Mucosa of descending colon (tissue), 3 donors: Measurements from ENCODE around the gene CPA1. TPM values are rescaled to one million over a fixed set of nuclear protein-coding genes. Genes with fewer than 3 reads are reported as not detected.
"Not testable (repeated sequence)": the region's sequence is repeated elsewhere in the genome, so short reads cannot be mapped to it uniquely, and the experiment has no call there.

Experiments
- ATAC-seq: fragments of 200-7000 bp; cut with Tn5 transposase; one replicate; pipeline ENCODE4 v1.9.1; 2020; ENCODE audit warnings: mild to moderate bottlenecking, moderate library complexity
- DNase-seq, 3 donors: peaks; one replicate each; pipeline ENCODE4 v3.0.0-alpha.2; 2020
- H3K36me3 ChIP-seq: fragments of 200-600 bp; one replicate; pipeline ENCODE4 v1.8.0; 2021; ENCODE audit warnings: low read depth, mild to moderate bottlenecking
- H3K4me1 ChIP-seq: fragments of 200-600 bp; one replicate; pipeline ENCODE4 v1.8.0; 2021; ENCODE audit warnings: low read depth, mild to moderate bottlenecking
- H3K4me3 ChIP-seq: fragments of 200-600 bp; one replicate; pipeline ENCODE4 v1.8.0; 2021; ENCODE audit warnings: mild to moderate bottlenecking
- H3K9me3 ChIP-seq: fragments of 200-600 bp; one replicate; pipeline ENCODE4 v1.8.0; 2021; ENCODE audit warnings: mild to moderate bottlenecking
- CTCF ChIP-seq: fragments of 200-600 bp; IDR thresholded peaks from one replicate; pipeline ENCODE4 v1.8.0; 2022; ENCODE audit warnings: antibody characterized with exemption, mild to moderate bottlenecking
- intact Hi-C, 2 donors: fragments of 100-400 bp; cut with DNase I in 1 of 2; cut with micrococcal nuclease in 1 of 2; formaldehyde crosslinking; loops; one replicate each; pipeline versions ENCODE4 v1.11.0 to v1.11.1; 2022; cut with DNase I, micrococcal nuclease
- total RNA-seq, 3 donors: library from RNA; stranded (reverse); fragmentation: NEBNext Ultra II Directional in 2 of 3; extraction: Animal tissue kit (Norgen Biotek cat#: 25700) in 2 of 3; gene quantifications; one replicate each; pipeline versions ENCODE4 v1.2.1 to v1.2.4, GENCODE V29; 2021 to 2023
- donor health status: DM: no; HTN: no; CAD: no; lungs with moderate emphysema.
- donor health status: DM: no; HTN: no; CAD: no.
- donor health status: DM: no; HTN: yes; CAD: no.

CPA1 gene
- total RNA-seq, 3 donors from 2014 or later: not detected

- no peak for DNase-seq
- no peak for ATAC-seq
- Histone ChIP-seq H3K9me3 (peaks cover 6% of the 10 kb centered on the region), H3K4me1 (peaks cover 4% of the 10 kb centered on the region), H3K36me3 (no peaks in the 10 kb centered on the region), H3K4me3 (no peak overlapping the region)
- intact Hi-C loops: no loop called here
- no peak for TF ChIP-seq CTCF
Measured at GRCh38 chr7:130372402-130373165, 7.7 kb upstream of the CPA1 start.

- ATAC-seq: no peak
- H3K4me3 ChIP-seq: no peak overlapping the region
- no peak for DNase-seq
- H3K9me3 ChIP-seq: peaks cover 6% of the 10 kb centered on the region
- TF ChIP-seq CTCF: no peak
- H3K4me1 ChIP-seq: no peaks in the 10 kb centered on the region
- no peaks in the 10 kb centered on the region for H3K36me3 ChIP-seq
- intact Hi-C loops: no loop called here
Measured at GRCh38 chr7:130374507-130374906, 5.8 kb upstream of the CPA1 start.

GRCh38 chr7:130376461-130376860 is 3.8 kb upstream of the CPA1 start:
- H3K36me3 ChIP-seq, H3K4me3 ChIP-seq, H3K9me3 ChIP-seq, DNase-seq, intact Hi-C loops, ATAC-seq, H3K4me1 ChIP-seq: not testable (repeated sequence)

GRCh38 chr7:130377178-130377577 is 3.1 kb upstream of the CPA1 start:
- no peaks in the 10 kb centered on the region for H3K4me1 ChIP-seq
- no peak for TF ChIP-seq CTCF
- DNase-seq: no peak
- H3K36me3 ChIP-seq: no peaks in the 10 kb centered on the region
- H3K4me3 ChIP-seq: no peak overlapping the region
- H3K9me3 ChIP-seq: peaks cover 6% of the 10 kb centered on the region
- intact Hi-C loops: no loop called here
- ATAC-seq: no peak

- DNase-seq: no peak
- intact Hi-C loops: no loop called here
Measured at GRCh38 chr7:130379019-130379418, 1.3 kb upstream of the CPA1 start.

More at GRCh38 chr7:130379019-130379418, 1.3 kb upstream of the CPA1 start:
- no peak for TF ChIP-seq CTCF
- no peak overlapping the region for H3K4me3 ChIP-seq
- H3K36me3 ChIP-seq: no peaks in the 10 kb centered on the region
- ATAC-seq: no peak
- H3K9me3 ChIP-seq: peaks cover 6% of the 10 kb centered on the region
- no peaks in the 10 kb centered on the region for H3K4me1 ChIP-seq
